Spleen (tissue), 11 donors: ENCODE results near the gene CAVIN4. TPM values are rescaled to one million over a fixed set of nuclear protein-coding genes. Genes with fewer than 3 reads are reported as not detected.

Experiments
- DNase-seq: peaks from one replicate; pipeline ENCODE4 v3.0.0-alpha.2; 2020
- H3K27ac ChIP-seq, 8 donors: fragments of 200-600 bp; sonication (generic) in 7 of 8; 1 replicate in 4 of 8; 2 replicates in 4 of 8; pipeline versions ENCODE4 v1.5.0 to v1.8.0; 2016 to 2021; ENCODE audit warnings: inconsistent platforms in 4 of 8, mild to moderate bottlenecking in 4 of 8, moderate library complexity in 1 of 8
- H3K27me3 ChIP-seq, 7 donors: fragments of 200-600 bp; sonication (generic) in 6 of 7; replicated peaks in 1 of 7; 1 replicate in 4 of 7; 2 replicates in 3 of 7; pipeline versions ENCODE4 v1.5.0 to v1.8.0; 2016 to 2021; ENCODE audit warnings: inconsistent platforms in 3 of 7, mild to moderate bottlenecking in 1 of 7
- H3K36me3 ChIP-seq, 6 donors: fragments of 200-600 bp; sonication (generic) in 5 of 6; 1 replicate in 4 of 6; 2 replicates in 2 of 6; pipeline versions ENCODE4 v1.5.0 to v1.8.0; 2016 to 2021; ENCODE audit warnings: inconsistent platforms in 2 of 6
- H3K4me1 ChIP-seq, 6 donors: fragments of 200-600 bp; sonication (generic) in 5 of 6; 1 replicate in 3 of 6; 2 replicates in 3 of 6; pipeline versions ENCODE4 v1.5.0 to v1.8.0; 2016 to 2021; ENCODE audit warnings: inconsistent platforms in 3 of 6
- H3K4me3 ChIP-seq, 8 donors: fragments of 200-600 bp; sonication (generic) in 7 of 8; 1 replicate in 4 of 8; 2 replicates in 4 of 8; pipeline versions ENCODE4 v1.5.0 to v1.8.0; 2016 to 2021; ENCODE audit warnings: inconsistent platforms in 4 of 8, mild to moderate bottlenecking in 4 of 8, moderate library complexity in 2 of 8
- H3K9me3 ChIP-seq, 8 donors: fragments of 200-600 bp; sonication (generic) in 7 of 8; 1 replicate in 4 of 8; 2 replicates in 4 of 8; pipeline versions ENCODE4 v1.5.0 to v1.8.0; 2016 to 2021; ENCODE audit warnings: inconsistent platforms in 4 of 8
- CTCF ChIP-seq, 11 experiments: fragments of 200-600 bp in 7 of 11; fragments of 450-650 bp in 4 of 11; sonication (generic) in 4 of 11; IDR thresholded peaks in 8 of 11; conservative IDR thresholded peaks in 3 of 11; 1 replicate in 7 of 11; 2 replicates in 4 of 11; pipeline versions ENCODE4 v1.4.0 to v1.8.0; 2016 to 2021; ENCODE audit warnings: antibody characterized with exemption in 11 of 11, inconsistent platforms in 4 of 11, mild to moderate bottlenecking in 1 of 11
- POLR2A ChIP-seq, 3 donors: fragments of 450-650 bp; IDR thresholded peaks; one replicate each; pipeline ENCODE4 v1.5.1; 2017; ENCODE audit warnings: antibody characterized with exemption in 3 of 3, mild to moderate bottlenecking in 1 of 3
- POLR2AphosphoS5 ChIP-seq, 3 donors: sonication (generic); formaldehyde crosslinking; IDR thresholded peaks; one replicate each; pipeline ENCODE4 v1.5.1; 2017; ENCODE audit warnings: antibody characterized with exemption in 3 of 3
- WGBS, 5 donors: extraction: QIAGEN DNeasy Blood & Tissue Kit in 3 of 5; methylation state at CpG; one replicate each; pipeline versions ENCODE4 v1.1.5 to v1.1.7; 2013 to 2018; 5-methylcytosine and 5-hydroxymethylcytosine counted together
- intact Hi-C: fragments of 100-400 bp; cut with DNase I; formaldehyde crosslinking; loops from one replicate; pipeline ENCODE4 v1.15.0; 2023; ENCODE audit warnings: low total_unique reads
- polyA plus RNA-seq, 3 donors: library from polyadenylated mRNA; stranded (reverse); fragments of 200-250 nt; gene quantifications; one replicate each; pipeline ENCODE4 v1.2.1, GENCODE V29; 2013
- total RNA-seq, 7 donors: library from RNA; depleted of rRNA in 3 of 7; stranded (reverse); fragments of >200 nt in 3 of 7; fragmentation: NEBNext Ultra II Directional in 4 of 7; extraction: Animal tissue kit (Norgen Biotek cat#: 25700) in 4 of 7; gene quantifications; one replicate each; pipeline versions ENCODE4 v1.1.0 to v1.2.1, GENCODE V29; 2016 to 2021
- donor health status: healthy with polysubstance abuse.
- donor health status: DM: no; HTN: no; CAD: no; lungs with moderate emphysema.
- donor health status: DM: no; HTN: no; CAD: no.
- donor health status: Bipolar disorder and iron deficiency.
- donor health status: healthy.
- donor health status: DM: no; HTN: no; CAD: no.
- donor health status: DM: yes; HTN: yes; CAD: no.

The CAVIN4 gene
- total and polyA plus RNA-seq, 10 donors = 0.08 to 0.43 (median 0.14) TPM; not detected in 1

DNA sequence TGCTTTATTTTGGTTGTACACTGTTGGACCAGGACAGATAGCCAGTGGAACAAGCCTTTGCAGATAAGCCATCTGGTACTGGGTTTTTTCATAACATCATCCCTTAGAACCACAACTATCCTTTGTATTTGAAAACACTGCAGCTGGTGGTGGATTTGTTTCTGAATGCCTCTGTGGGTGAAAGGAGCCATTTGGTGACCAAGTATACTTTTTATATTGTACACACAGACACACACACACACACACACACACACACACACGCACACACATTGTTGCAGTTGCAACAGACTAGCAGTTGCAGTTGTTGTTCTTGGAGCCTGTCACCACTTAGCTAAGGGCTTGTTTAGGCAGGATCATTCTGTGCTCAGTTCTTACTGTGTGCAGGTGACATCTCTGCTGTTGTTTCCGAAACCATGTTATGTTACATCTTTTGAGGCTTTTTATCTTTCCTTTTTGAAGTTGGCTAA, 22.9 kb upstream of the CAVIN4 start:
- Histone ChIP-seq H3K9me3 (no peaks in the 10 kb centered on the region), H3K36me3 (no peaks in the 10 kb centered on the region), H3K4me1 (no peaks in the 10 kb centered on the region), H3K27ac (no peak overlapping the region), H3K4me3 (no peak overlapping the region), H3K27me3 (no peaks in the 10 kb centered on the region)
- no peak for TF ChIP-seq POLR2AphosphoS5 (IDR thresholded peaks at IDR 0.05)
- no peak for TF ChIP-seq CTCF (IDR thresholded peaks at IDR 0.05 in 8 of 11, conservative IDR thresholded peaks at IDR 0.05 in 3 of 11)
- TF ChIP-seq POLR2A (IDR thresholded peaks at IDR 0.05) = no peak
- 35 to 94% (median 87%) methylated on average over 2 of the region's 2 CpGs for WGBS, 5 donors
- no peak for DNase-seq
- intact Hi-C loops = no loop called here

DNA sequence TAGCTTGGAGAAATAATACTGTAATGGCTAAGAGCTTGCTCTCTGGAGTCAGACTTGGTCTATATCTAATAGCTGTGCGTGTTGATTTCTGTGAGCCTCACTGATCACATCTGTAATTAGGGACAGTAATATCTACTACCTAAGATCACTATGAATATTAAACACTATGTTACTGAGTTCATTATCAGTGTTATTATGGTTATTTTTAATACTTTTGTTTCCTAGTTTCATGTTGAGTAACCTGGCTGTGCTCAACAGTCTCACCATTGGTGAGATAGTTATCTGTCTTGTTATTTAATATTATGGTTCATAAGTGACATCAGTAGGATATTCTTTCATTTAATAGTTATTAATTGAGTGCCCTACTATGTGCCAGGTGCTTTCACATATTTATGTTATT, 22.4 kb upstream of the CAVIN4 start:
- no peaks in the 10 kb centered on the region for H3K9me3 ChIP-seq
- no peaks in the 10 kb centered on the region for H3K27me3 ChIP-seq
- H3K4me3 ChIP-seq = no peak overlapping the region
- no peak for DNase-seq
- no peaks in the 10 kb centered on the region for H3K4me1 ChIP-seq
- H3K27ac ChIP-seq = no peak overlapping the region
- intact Hi-C loops = no loop called here
- 78 to 100% (median 87%) methylated on average over 1 of the region's 1 CpG for WGBS, 5 donors
- no peaks in the 10 kb centered on the region for H3K36me3 ChIP-seq
- TF ChIP-seq POLR2A (IDR thresholded peaks at IDR 0.05) (no peak), CTCF (IDR thresholded peaks at IDR 0.05 in 8 of 11, conservative IDR thresholded peaks at IDR 0.05 in 3 of 11) (no peak), POLR2AphosphoS5 (IDR thresholded peaks at IDR 0.05) (no peak)

GRCh38 chr9:100557053-100557452, 20.8 kb upstream of the CAVIN4 start:
- 88 to 96% (median 93%) methylated on average over 3 of the region's 3 CpGs for WGBS, 5 donors
- Histone ChIP-seq H3K4me1 (no peaks in the 10 kb centered on the region), H3K36me3 (no peaks in the 10 kb centered on the region), H3K27ac (no peak overlapping the region), H3K4me3 (no peak overlapping the region), H3K9me3 (no peaks in the 10 kb centered on the region), H3K27me3 (no peaks in the 10 kb centered on the region)
- no peak for TF ChIP-seq CTCF (IDR thresholded peaks at IDR 0.05 in 8 of 11, conservative IDR thresholded peaks at IDR 0.05 in 3 of 11)
- no peak for TF ChIP-seq POLR2AphosphoS5 (IDR thresholded peaks at IDR 0.05)
- no peak for TF ChIP-seq POLR2A (IDR thresholded peaks at IDR 0.05)
- intact Hi-C loops = no loop called here
- no peak for DNase-seq

GRCh38 chr9:100561256-100561655, 16.6 kb upstream of the CAVIN4 start:
- H3K4me3 ChIP-seq = no peak overlapping the region
- no peaks in the 10 kb centered on the region for H3K9me3 ChIP-seq
- no peak for TF ChIP-seq POLR2A (IDR thresholded peaks at IDR 0.05)
- TF ChIP-seq CTCF (IDR thresholded peaks at IDR 0.05 in 8 of 11, conservative IDR thresholded peaks at IDR 0.05 in 3 of 11) = no peak
- TF ChIP-seq POLR2AphosphoS5 (IDR thresholded peaks at IDR 0.05) = no peak
- WGBS, 5 donors = 79 to 87% (median 86%) methylated on average over 3 of the region's 3 CpGs
- intact Hi-C loops = no loop called here
- no peak overlapping the region for H3K27ac ChIP-seq
- no peaks in the 10 kb centered on the region for H3K36me3 ChIP-seq
- H3K27me3 ChIP-seq = no peaks in the 10 kb centered on the region
- no peaks in the 10 kb centered on the region for H3K4me1 ChIP-seq
- no peak for DNase-seq
